DMS153 (cell line): ENCODE measurements around the gene CCNJ.

ENCODE experiments used
- DNase-seq: peaks from one replicate; lab custom pipeline; 2025; lab: John Stamatoyannopoulos, UW

CCNJ gene

GRCh38 chr10:96061232-96061631 is 17.8 kb downstream of the CCNJ start:
- DNase-seq = no peak

DNA sequence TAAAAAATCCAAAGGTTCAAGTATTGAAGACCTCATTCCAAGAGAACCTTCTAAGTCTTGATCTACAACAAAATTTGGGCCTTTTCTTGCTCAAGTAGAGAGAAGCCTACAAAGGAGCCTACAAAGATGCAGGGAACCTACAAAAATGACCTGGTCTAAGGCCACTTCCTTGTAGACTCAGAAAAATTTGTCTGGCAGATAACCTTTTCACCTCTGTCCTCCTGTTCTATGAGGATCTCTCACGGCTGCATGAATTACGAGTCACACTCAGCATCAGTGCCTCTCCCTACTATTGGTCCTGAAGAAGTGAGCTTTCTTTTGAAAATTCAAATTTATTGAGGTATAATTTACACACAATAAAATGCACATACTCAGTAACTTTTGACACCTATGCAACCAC is 29.3 kb downstream of the CCNJ start:
- no peak for DNase-seq

DNA sequence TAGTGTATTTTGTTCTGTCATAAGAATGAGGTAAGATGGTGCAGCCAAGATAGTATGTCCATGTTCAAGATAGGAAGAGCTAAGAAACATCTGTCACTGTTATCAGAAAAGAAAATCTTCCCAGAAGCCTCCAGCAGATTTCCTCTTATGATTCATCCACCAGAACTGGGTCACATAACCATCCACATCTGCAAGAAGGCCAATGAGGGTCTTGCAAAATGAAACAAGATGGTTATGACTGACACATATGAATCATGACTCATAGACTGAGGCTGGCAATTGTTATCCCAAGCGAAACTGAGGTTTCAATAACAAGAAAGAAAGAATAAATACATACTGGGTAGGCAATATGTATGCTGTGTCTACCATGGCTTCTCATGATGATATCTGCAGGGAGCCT is 30.3 kb downstream of the CCNJ start:
- no peak for DNase-seq

GRCh38 chr10:96074776-96075175 is 31.4 kb downstream of the CCNJ start:
- DNase-seq = no peak

GRCh38 chr10:96075977-96076376 is 32.6 kb downstream of the CCNJ start:
- no peak for DNase-seq

DNA sequence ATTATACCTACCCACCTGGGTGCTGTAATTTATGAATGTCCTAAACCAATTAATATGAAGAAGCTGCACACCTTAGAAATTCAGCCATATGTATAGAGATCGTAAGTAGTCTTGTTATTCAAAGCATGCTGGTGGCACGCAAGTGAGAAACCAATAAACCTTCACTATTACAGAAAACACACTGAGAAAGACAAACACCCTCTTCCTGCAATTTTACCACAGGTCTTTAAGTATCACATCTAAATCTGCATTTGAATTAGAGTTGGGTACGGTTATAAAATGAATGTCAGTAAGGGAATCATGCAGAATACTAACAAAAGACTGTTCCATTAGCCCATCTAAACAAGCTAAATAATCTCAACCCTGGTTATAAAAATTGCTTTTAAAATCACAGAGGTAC is 33.8 kb downstream of the CCNJ start:
- DNase-seq = no peak

- DNase-seq = peak; percentile 5
Observed at GRCh38 chr10:96082153-96082552, 38.8 kb downstream of the CCNJ start.

GRCh38 chr10:96082748-96083147 is 39.4 kb downstream of the CCNJ start:
- DNase-seq = no peak

- no peak for DNase-seq
Observed at GRCh38 chr10:96089116-96089515, 45.7 kb downstream of the CCNJ start.

GRCh38 chr10:96089670-96090462 is 46.5 kb downstream of the CCNJ start:
- peak; percentile 88 for DNase-seq

- DNase-seq = no peak
Observed at GRCh38 chr10:96090463-96090800, 47.0 kb downstream of the CCNJ start.

- DNase-seq = no peak
Observed at GRCh38 chr10:96092999-96093767, 49.8 kb downstream of the CCNJ start.

DNA sequence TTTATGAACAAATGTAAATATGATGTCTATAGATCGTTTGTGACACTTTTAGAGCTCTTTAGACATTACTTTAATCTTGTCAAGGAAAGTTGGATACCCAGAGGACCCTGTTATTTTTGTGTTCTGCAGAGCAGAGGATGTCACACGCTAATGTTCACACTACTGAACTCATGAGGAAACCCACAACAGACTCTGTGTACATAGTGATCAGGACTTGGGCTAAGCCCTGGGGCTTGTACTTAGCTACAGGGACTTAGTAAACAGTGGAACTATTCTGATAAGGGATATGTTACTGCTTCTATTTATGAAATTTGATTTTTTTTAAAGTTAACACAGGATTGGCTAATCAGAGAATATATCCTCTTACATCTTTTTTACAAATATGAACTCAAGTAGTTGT is 50.6 kb downstream of the CCNJ start:
- no peak for DNase-seq

GRCh38 chr10:96096958-96097357 is 53.6 kb downstream of the CCNJ start:
- no peak for DNase-seq

DNA sequence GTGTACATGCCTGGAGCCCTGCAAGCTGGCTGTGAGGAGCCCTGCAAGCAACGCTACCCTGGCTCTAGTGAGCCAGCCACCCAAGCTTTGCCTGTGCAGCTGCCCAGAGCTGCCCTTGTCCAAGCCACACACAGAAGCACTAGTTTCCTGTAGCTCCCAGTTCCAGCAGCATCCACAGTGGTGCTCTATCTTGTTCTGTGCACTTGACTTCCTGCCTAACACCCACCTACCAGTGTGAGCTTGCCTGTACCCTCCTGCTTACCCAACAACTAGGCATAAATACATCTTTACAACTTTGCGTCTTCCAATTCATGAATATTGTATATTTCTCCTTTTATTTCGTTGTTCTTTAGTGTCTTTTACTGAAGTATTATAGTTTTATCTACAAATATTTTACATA is 54.5 kb downstream of the CCNJ start:
- DNase-seq = no peak

GRCh38 chr10:96107623-96108038 is 64.2 kb downstream of the CCNJ start:
- no peak for DNase-seq
